Fibroblast of skin of right quadriceps (primary cell): ENCODE results near the gene ADIPOR1.
"Not testable (repeated sequence)": the region's sequence is repeated elsewhere in the genome, so short reads cannot be mapped to it uniquely, and the experiment has no call there.

Source experiments
- DNase-seq: peaks from one replicate; pipeline ENCODE4 v3.0.0-alpha.2; 2013

ADIPOR1 gene

DNA sequence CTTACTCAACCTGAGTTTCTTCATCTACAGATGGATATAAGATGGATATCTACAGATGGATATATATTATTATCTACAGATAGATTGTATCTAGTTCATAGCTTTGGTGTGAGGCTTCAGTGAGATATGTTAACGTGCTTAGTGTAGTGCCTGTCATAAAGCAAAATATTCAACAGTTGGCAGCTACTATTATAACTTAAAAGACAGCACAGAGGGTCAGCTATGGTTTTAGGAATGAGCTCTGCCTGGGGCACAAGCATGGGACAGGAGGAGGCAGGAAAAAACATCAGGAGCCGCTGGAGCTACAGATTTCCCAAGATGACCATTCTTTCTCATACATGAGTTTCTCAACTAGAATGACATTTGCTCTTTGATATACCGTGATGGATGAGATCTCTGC is 10.2 kb upstream of the ADIPOR1 start:
- no peak for DNase-seq

DNA sequence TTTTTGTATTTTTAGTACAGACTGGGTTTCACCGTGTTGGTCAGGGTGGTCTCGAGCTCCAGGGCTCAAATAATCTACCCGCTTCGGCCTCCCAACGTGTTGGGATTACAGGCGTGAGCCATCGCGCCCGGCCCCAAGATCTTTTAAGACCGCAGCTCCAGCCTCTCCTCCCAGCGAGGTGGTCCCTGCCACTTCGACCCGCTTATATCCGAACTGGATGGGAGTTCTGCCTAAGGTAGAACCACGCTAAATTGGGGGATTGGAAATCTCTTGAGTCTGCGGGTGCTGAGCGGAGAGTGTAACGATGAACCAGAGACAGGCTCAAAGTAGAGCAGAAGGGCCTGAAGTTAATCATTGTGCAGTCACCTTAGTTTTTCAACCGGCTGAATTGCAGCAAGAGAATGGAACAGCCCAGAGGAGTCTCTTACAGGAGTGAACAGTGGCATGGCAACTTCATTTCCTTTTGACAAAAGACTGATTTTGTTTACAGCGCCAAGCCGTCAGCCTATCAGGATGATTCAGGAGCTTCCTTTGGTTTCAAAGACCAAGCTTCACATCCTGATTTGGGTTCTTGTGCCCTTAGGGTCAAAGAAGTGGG is 9.7 kb upstream of the ADIPOR1 start:
- no peak for DNase-seq

DNA sequence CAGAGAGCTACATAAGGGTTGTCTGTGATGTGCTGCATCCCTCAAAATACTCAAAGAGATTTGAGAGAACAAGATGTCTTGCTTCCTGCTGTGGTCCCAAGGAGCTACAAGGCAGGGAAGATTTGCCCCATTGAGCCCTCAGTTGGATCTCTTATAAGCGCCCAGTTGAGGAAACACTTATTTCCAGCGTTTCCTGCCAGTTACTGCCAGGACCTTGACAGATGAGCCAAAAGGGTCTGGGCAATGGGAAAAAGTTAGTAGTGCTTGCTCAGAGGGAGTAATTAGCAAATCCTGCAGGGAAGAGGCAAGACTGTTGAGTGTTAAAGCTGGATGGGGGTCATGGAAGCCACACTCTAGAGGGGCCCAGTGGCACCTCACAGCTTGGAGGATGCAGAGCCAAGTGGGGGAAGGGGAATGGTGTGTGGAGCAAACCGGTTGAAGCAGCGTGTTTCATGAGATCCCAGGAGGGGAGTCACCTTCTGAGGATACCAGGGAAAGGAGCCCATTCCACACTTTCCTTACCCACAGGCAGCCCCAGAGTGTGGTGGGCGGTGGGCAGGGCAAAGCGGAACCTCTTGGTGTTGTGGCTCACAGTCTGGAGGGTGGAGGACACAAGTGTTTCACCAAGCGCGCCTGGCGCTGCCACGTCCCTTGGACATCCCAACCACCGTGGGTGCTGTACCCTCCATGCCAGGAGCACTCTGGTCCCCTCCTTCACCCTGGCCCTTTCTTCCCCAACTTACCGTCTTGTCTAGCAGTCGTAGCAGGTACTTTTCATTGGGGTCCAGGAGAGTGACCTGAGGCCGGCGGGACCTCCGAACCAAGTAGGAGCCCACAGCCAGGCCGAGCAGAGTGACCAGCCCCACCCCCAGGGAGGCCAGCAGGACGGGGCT is 8.1 kb upstream of the ADIPOR1 start:
- DNase-seq, result no peak

- no peak for DNase-seq
Observed at GRCh38 chr1:202965422-202965821, 7.3 kb upstream of the ADIPOR1 start.

DNA sequence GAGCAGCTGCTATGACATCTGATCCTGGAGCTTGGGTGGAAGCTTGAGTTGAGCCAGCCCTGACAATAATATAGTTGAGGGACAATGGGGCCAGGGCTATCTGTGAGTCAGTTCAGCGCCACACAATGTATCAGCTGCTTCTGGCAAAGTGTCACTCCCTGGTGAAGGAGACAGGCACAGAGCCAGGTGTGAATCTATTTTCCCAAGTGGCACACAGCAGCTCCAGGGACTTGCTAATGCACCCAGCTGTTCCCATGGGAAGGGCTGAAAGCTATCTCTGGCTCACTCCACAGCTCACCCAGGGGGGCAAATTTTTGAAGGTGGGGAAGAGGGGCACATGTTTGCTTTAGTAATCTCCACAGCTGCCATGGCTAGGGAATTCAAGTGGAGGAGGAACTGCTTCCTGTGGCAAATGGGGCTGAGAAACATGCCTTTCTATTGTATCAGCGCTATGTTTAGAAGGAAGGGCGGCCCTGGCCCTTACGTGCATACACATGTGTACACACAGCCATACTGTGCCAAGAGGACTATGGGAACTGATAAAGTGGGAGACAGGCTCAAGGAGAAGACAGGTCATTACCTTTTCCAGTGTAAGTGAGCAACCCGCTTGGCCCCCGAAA is 6.8 kb upstream of the ADIPOR1 start:
- peak; percentile 28 for DNase-seq

DNA sequence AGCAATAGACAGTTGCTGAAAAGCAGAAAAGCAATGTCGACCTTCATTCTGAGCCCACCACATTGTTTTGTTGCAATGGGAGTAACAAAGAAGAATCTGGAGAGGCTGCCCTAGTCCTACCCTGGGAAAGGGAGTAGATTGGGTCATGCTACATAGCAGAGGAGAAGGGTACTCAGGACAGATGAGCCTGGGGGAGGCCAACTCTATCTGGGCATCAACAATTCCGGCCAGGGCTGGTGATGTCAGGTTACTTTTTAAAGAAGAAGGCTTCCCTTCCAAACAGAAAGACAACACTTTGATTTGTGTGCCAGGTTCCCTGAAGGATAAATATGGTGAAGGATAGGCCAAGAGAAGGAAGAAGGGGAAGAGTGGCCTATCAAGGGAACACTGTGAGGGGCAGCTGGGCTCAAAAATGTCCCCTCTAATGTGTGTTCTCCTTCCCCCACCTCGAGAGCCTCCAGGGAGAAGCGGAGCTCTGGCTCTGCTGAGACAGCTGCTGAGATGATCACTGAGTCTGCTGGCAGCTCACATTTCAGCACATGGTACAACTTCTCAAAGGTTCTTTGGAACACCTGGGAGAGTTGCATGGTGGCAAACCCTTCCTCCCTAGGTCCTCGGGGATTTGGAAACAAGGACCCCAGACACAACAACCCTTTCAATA is 3.2 kb upstream of the ADIPOR1 start:
- no peak for DNase-seq

DNA sequence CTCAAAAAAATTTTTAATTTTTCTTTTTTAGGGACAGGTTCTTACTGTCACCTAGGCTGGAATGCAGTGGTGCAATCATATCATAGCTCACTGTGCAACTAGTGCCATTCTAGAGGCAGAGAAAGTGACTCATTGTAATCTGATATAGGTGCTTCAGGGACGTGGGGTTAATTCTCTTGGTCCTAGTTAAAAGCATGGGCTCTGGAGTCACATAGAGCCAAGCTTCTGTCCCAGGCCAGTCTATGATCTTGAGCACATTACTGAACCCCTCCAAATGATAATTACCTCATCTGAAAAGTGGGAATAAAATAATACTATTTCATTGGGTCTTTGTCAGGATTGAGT is 1.1 kb upstream of the ADIPOR1 start:
- DNase-seq, result peak; percentile 55

DNA sequence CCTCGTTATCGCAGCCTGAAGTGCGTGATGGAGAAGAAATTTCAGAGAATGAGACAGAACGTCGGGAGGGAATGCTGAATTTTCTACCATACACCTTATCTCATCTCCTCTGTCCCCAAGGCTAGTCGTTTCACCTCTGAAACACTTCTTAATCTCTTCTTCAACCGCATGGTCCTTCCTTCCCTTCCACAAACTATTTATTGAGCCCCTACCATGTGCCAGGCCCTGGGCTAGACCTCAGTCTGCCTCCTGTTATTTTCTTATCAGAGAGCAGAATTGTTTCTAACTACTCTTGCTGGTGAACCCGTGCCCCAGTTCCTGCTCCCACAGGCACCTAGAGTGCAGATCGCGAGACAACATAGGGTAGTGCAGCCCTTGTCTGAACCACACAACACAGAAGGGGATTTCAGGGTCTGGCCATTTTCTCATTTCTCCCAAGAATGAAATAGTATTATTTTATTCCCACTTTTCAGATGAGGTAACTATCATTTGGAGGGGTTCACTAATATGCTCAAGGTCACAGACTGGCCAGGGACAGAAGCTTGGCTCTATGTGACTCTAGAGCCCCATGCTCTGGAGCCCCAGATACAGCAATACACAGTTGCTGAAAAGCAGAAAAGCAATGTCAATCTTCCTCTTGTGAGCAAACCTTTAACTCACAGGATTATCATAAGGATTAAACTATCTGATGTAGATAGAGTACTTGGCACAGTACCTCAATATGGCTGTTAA is 598 bp upstream of the ADIPOR1 start:
- DNase-seq, result no peak

GRCh38 chr1:202956969-202957368 is 1.1 kb downstream of the ADIPOR1 start:
- no peak for DNase-seq

GRCh38 chr1:202954057-202954745 is 3.9 kb downstream of the ADIPOR1 start:
- no peak for DNase-seq

DNA sequence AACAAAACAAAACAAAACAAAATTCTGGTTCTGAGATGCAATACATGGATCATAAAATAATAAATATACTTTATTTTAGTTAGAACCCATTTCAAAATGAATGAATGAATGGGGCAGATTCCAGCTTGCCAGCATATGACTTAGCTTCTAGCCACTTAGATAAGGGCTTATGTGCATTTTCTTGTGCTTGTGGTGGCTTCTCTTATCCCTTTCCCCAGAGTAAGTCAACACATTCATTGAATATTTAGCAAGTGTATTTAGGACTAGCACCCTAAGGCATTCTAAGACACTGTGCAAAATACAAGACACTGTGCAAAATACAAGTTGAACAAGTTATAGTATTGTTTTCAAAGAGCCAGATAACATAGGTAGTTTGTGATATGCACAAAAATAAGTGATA is 4.7 kb downstream of the ADIPOR1 start:
- no peak for DNase-seq

- DNase-seq, result peak; percentile 24
Observed at GRCh38 chr1:202952818-202953217, 5.3 kb downstream of the ADIPOR1 start.

- DNase-seq, result no peak
Observed at GRCh38 chr1:202952099-202952498, 6.0 kb downstream of the ADIPOR1 start.

DNA sequence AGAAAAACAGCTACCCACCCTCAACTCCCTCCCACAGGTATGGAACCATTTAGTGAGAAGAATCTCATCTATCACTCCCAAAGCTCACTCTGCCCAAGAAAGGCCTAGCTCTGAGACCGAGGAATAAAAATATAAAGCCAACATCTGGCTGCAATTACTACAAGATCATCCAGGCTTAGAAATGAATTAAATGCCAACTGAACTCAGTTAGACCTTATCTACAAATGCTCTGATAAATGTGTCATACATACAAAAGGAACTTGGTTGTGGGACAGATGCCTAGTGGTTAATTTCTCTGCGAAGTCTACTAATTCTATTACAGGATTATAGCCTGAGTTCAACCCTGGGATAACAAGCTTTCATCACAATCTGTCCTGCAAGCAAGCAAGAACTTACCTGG is 6.7 kb downstream of the ADIPOR1 start:
- DNase-seq, result no peak

- DNase-seq, result no peak
Observed at GRCh38 chr1:202945483-202945882, 12.6 kb downstream of the ADIPOR1 start.

- no peak for DNase-seq
Observed at GRCh38 chr1:202944438-202944921, 13.6 kb downstream of the ADIPOR1 start.

GRCh38 chr1:202942426-202942825 is 15.7 kb downstream of the ADIPOR1 start:
- no peak for DNase-seq

DNA sequence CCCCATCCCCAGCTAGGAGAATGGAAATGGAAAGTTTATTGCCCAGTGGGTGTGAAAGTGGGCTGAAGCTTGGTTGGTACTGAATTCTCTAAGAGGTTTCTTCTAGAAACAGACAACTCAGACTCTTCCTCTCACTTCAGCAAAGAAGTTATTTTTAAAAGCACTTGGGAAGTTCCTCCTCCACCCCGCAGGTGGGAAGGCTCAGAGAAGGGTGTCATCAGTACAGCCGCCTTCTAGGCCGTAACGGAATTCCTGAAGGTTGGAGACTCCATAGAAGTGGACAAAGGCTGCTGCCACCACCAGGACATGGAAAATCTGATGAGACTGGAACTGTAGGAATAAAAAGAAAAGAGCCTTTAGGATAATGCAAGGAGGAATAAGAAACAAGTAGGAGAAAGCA is 16.7 kb downstream of the ADIPOR1 start:
- DNase-seq, result no peak

- DNase-seq, result no peak
Observed at GRCh38 chr1:202940561-202940960, 17.6 kb downstream of the ADIPOR1 start.

DNA sequence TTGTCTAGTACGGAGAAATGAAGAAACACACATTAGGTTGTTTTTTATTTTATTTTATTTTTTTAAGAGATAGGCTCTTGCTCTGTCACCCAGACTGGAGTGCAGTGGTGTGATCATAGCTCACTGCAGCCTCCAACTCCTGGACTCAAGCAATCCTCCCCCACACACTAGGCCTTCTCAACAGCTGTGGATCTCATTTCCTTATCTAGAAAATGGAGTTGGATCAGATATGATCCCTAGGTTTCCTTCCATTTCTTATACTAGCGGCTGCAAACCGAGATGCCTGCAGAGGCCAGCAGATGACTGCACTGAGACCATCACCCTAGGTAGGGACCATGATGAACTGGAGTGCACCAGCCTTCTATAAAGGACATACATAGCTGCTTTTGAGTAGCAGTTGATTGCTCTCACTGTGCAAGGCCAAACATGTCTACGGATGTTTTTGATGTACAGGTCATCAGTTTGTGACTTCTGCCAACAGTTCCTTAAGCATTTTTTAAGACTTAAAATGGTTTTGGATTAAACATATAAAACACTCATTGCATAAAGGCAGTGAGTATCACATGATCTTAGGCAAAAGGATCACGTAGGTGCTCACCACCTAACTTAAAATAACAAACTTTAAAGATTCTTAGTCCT is 19.7 kb downstream of the ADIPOR1 start:
- DNase-seq, result no peak

- DNase-seq, result not testable (repeated sequence)
Observed at GRCh38 chr1:202936409-202936808, 21.7 kb downstream of the ADIPOR1 start.

GRCh38 chr1:202935844-202936243 is 22.3 kb downstream of the ADIPOR1 start:
- no peak for DNase-seq
